ENCODE measurements around the gene PTPRK.
A peak's percentile ranks its signal among the peaks of the same experiment; 100 is the strongest.

PTPRK gene

GRCh38 chr6:128259730-128260685 lies 260.4 kb downstream of the PTPRK start:
- Histone ChIP-seq H3K4me3 (ENCODE audit: low read depth in 1 of 2, low read length in 2 of 2) (peak overlapping the region; percentile 3), H3K4me1 (ENCODE audit: control insufficient read depth in 1 of 2, insufficient read depth in 2 of 2, low read length in 2 of 2) (peaks cover 5 to 19% of the 10 kb centered on the region in 2 donors), H3K27ac (ENCODE audit: low read depth, low read length) (no peak overlapping the region), H3K9me3 (ENCODE audit: control insufficient read depth in 1 of 2, low read length in 2 of 2) (no peaks in the 10 kb centered on the region), H3K36me3 (ENCODE audit: control insufficient read depth in 1 of 2, insufficient read depth in 2 of 2, low read length in 2 of 2) (no peaks in the 10 kb centered on the region), H3K9ac (ENCODE audit: low read depth in 1 of 2, low read length in 2 of 2) (no peak overlapping the region), H3K27me3 (ENCODE audit: control insufficient read depth in 1 of 2, insufficient read depth in 2 of 2, low read length in 2 of 2) (no peaks in the 10 kb centered on the region)

GRCh38 chr6:128259029-128259724 lies 261.2 kb downstream of the PTPRK start:
- Histone ChIP-seq H3K27ac (ENCODE audit: low read depth, low read length) (no peak overlapping the region), H3K4me1 (ENCODE audit: control insufficient read depth in 1 of 2, insufficient read depth in 2 of 2, low read length in 2 of 2) (peaks cover 5 to 19% of the 10 kb centered on the region in 2 donors), H3K9me3 (ENCODE audit: control insufficient read depth in 1 of 2, low read length in 2 of 2) (no peaks in the 10 kb centered on the region), H3K9ac (ENCODE audit: low read depth in 1 of 2, low read length in 2 of 2) (no peak overlapping the region), H3K27me3 (ENCODE audit: control insufficient read depth in 1 of 2, insufficient read depth in 2 of 2, low read length in 2 of 2) (no peaks in the 10 kb centered on the region), H3K36me3 (ENCODE audit: control insufficient read depth in 1 of 2, insufficient read depth in 2 of 2, low read length in 2 of 2) (no peaks in the 10 kb centered on the region), H3K4me3 (ENCODE audit: low read depth in 1 of 2, low read length in 2 of 2) (peak overlapping the region in 1 of 2 donors; percentile 3)

- Histone ChIP-seq H3K36me3 (ENCODE audit: control insufficient read depth in 1 of 2, insufficient read depth in 2 of 2, low read length in 2 of 2) (no peaks in the 10 kb centered on the region), H3K4me1 (ENCODE audit: control insufficient read depth in 1 of 2, insufficient read depth in 2 of 2, low read length in 2 of 2) (peaks cover 5 to 22% of the 10 kb centered on the region in 2 donors), H3K9me3 (ENCODE audit: control insufficient read depth in 1 of 2, low read length in 2 of 2) (no peaks in the 10 kb centered on the region), H3K4me3 (ENCODE audit: low read depth in 1 of 2, low read length in 2 of 2) (no peak overlapping the region), H3K27me3 (ENCODE audit: control insufficient read depth in 1 of 2, insufficient read depth in 2 of 2, low read length in 2 of 2) (no peaks in the 10 kb centered on the region), H3K27ac (ENCODE audit: low read depth, low read length) (no peak overlapping the region), H3K9ac (ENCODE audit: low read depth in 1 of 2, low read length in 2 of 2) (no peak overlapping the region)
Measured at GRCh38 chr6:128256095-128256494, 264.3 kb downstream of the PTPRK start.

- Histone ChIP-seq H3K9me3 (ENCODE audit: control insufficient read depth in 1 of 2, low read length in 2 of 2) (no peaks in the 10 kb centered on the region), H3K4me1 (ENCODE audit: control insufficient read depth in 1 of 2, insufficient read depth in 2 of 2, low read length in 2 of 2) (peaks cover 0 to 14% of the 10 kb centered on the region in 2 donors), H3K9ac (ENCODE audit: low read depth in 1 of 2, low read length in 2 of 2) (no peak overlapping the region), H3K27me3 (ENCODE audit: control insufficient read depth in 1 of 2, insufficient read depth in 2 of 2, low read length in 2 of 2) (no peaks in the 10 kb centered on the region), H3K36me3 (ENCODE audit: control insufficient read depth in 1 of 2, insufficient read depth in 2 of 2, low read length in 2 of 2) (no peaks in the 10 kb centered on the region), H3K27ac (ENCODE audit: low read depth, low read length) (no peak overlapping the region), H3K4me3 (ENCODE audit: low read depth in 1 of 2, low read length in 2 of 2) (no peak overlapping the region)
Measured at GRCh38 chr6:128252341-128253176, 267.8 kb downstream of the PTPRK start.

- Histone ChIP-seq H3K27me3 (ENCODE audit: control insufficient read depth in 1 of 2, insufficient read depth in 2 of 2, low read length in 2 of 2) (no peaks in the 10 kb centered on the region), H3K9me3 (ENCODE audit: control insufficient read depth in 1 of 2, low read length in 2 of 2) (no peaks in the 10 kb centered on the region), H3K36me3 (ENCODE audit: control insufficient read depth in 1 of 2, insufficient read depth in 2 of 2, low read length in 2 of 2) (no peaks in the 10 kb centered on the region), H3K27ac (ENCODE audit: low read depth, low read length) (no peak overlapping the region), H3K9ac (ENCODE audit: low read depth in 1 of 2, low read length in 2 of 2) (no peak overlapping the region), H3K4me3 (ENCODE audit: low read depth in 1 of 2, low read length in 2 of 2) (no peak overlapping the region), H3K4me1 (ENCODE audit: control insufficient read depth in 1 of 2, insufficient read depth in 2 of 2, low read length in 2 of 2) (peaks cover 0 to 14% of the 10 kb centered on the region in 2 donors)
Measured at GRCh38 chr6:128251445-128252340, 268.7 kb downstream of the PTPRK start.

- H3K4me1 ChIP-seq (ENCODE audit: control insufficient read depth in 1 of 2, insufficient read depth in 2 of 2, low read length in 2 of 2): peaks cover 0 to 6% of the 10 kb centered on the region in 2 donors
Measured at GRCh38 chr6:128250370-128251070, 269.9 kb downstream of the PTPRK start.

GRCh38 chr6:128249429-128249828 lies 271.0 kb downstream of the PTPRK start:
- H3K4me3 ChIP-seq (ENCODE audit: low read depth in 1 of 2, low read length in 2 of 2): no peak overlapping the region
- no peaks in the 10 kb centered on the region for H3K9me3 ChIP-seq (ENCODE audit: control insufficient read depth in 1 of 2, low read length in 2 of 2)
- no peaks in the 10 kb centered on the region for H3K36me3 ChIP-seq (ENCODE audit: control insufficient read depth in 1 of 2, insufficient read depth in 2 of 2, low read length in 2 of 2)
- no peak overlapping the region for H3K9ac ChIP-seq (ENCODE audit: low read depth in 1 of 2, low read length in 2 of 2)
- no peak overlapping the region for H3K27ac ChIP-seq (ENCODE audit: low read depth, low read length)
- no peaks in the 10 kb centered on the region for H3K27me3 ChIP-seq (ENCODE audit: control insufficient read depth in 1 of 2, insufficient read depth in 2 of 2, low read length in 2 of 2)
- peaks cover 0 to 3% of the 10 kb centered on the region in 2 donors for H3K4me1 ChIP-seq (ENCODE audit: control insufficient read depth in 1 of 2, insufficient read depth in 2 of 2, low read length in 2 of 2)

More at GRCh38 chr6:128250370-128251070, 269.9 kb downstream of the PTPRK start:
- Histone ChIP-seq H3K36me3 (ENCODE audit: control insufficient read depth in 1 of 2, insufficient read depth in 2 of 2, low read length in 2 of 2) (no peaks in the 10 kb centered on the region), H3K9me3 (ENCODE audit: control insufficient read depth in 1 of 2, low read length in 2 of 2) (no peaks in the 10 kb centered on the region), H3K27me3 (ENCODE audit: control insufficient read depth in 1 of 2, insufficient read depth in 2 of 2, low read length in 2 of 2) (no peaks in the 10 kb centered on the region), H3K27ac (ENCODE audit: low read depth, low read length) (no peak overlapping the region), H3K4me3 (ENCODE audit: low read depth in 1 of 2, low read length in 2 of 2) (no peak overlapping the region), H3K9ac (ENCODE audit: low read depth in 1 of 2, low read length in 2 of 2) (no peak overlapping the region)

GRCh38 chr6:128246472-128247260 lies 273.7 kb downstream of the PTPRK start:
- H3K27ac ChIP-seq (ENCODE audit: low read depth, low read length): no peak overlapping the region
- no peaks in the 10 kb centered on the region for H3K27me3 ChIP-seq (ENCODE audit: control insufficient read depth in 1 of 2, insufficient read depth in 2 of 2, low read length in 2 of 2)
- H3K36me3 ChIP-seq (ENCODE audit: control insufficient read depth in 1 of 2, insufficient read depth in 2 of 2, low read length in 2 of 2): no peaks in the 10 kb centered on the region
- H3K9me3 ChIP-seq (ENCODE audit: control insufficient read depth in 1 of 2, low read length in 2 of 2): no peaks in the 10 kb centered on the region
- H3K9ac ChIP-seq (ENCODE audit: low read depth in 1 of 2, low read length in 2 of 2): no peak overlapping the region
- no peak overlapping the region for H3K4me3 ChIP-seq (ENCODE audit: low read depth in 1 of 2, low read length in 2 of 2)
- H3K4me1 ChIP-seq (ENCODE audit: control insufficient read depth in 1 of 2, insufficient read depth in 2 of 2, low read length in 2 of 2): no peaks in the 10 kb centered on the region

Measured in duodenal mucosa (tissue), 2 donors.